HG03025 (cell line): Measurements from ENCODE around the gene PDE6D.

Experiments
- ATAC-seq: cut with Tn5 transposase; IDR thresholded peaks from one replicate; pipeline ENCODE4 v1.9.1; 2021; ENCODE audit warnings: mild to moderate bottlenecking, moderate library complexity; ENCODE audit not compliant: unreplicated experiment, low FRiP score

The PDE6D gene

DNA sequence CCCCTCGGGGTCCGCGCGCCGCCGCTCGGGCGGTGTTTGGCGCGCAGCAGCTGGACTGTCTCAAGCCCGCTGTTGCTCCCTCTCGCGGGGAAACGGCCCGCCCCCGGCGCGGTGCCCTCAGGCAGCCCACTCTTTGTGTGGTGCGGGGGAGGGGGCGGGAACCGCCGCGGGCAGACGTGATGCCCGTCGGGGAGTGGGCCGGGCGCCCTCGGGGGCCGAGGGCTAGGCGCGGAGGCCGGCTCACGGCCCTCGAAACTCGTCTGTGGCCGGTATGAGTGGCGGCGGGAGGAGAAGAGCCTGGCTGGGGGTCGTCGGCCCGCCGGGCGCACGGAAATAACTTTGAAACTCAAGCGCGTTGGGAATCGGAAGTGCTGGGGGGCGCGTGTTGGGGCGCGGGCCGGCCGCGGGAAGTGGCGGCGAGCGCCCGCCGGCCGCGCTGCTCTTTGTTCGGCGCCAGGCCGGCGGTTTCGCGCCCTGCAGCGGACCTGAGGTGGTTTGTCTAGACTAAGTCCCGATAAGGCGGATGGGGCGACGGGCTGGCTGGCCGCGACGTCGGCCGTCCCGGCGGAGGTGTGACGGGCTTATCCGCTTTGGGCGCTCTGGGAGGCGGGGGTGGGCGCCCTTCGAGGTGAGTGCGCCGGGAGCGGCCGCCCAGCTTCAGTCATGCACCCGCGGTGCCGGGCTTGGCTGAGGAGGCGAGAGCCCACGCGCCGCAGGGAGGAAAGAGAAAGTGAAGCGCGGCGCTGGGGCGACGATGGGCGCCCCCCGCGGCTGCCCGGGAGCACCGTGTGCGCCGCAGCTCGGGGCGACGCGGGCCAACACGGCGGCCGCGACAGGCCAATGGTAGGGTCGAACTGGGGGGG, 72.1 kb downstream of the PDE6D start:
- ATAC-seq: no peak

DNA sequence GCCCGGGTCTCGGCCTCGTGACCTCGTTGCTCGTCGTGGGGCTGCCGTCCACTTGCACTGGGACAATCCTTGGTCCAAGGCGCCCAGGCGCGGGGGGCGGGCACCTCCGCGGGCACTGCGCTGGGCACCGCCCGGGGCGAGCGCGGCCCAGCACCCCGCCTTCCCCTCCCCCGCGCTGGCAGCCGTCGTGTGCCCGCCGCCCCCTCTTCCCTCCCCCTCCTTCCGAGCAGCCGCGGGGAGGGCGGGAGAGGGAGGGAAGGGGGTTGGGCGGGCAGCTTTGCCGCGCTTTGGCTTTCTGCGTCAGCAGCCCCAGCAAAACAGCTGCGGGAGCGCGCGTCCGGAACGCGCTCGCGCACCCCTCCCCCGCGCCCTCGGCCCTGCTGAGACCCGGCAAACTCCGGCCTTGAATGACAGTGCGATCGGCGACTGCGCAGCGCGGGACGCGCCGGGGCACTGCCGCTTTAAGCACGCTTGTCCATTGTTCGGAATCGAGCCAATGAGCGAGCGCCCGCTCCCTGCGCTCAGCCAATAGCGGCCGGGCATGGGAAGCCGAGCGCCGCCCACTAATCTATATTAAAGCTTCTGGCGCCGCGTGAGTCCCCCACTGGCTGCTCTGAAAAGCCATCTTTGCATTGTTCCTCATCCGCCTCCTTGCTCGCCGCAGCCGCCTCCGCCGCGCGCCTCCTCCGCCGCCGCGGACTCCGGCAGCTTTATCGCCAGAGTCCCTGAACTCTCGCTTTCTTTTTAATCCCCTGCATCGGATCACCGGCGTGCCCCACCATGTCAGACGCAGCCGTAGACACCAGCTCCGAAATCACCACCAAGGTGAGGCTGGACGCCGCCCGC, 72.9 kb downstream of the PDE6D start, which contains the start of gene PTMA:
TSS of gene PTMA (plus strand) at position 599 of the 846 bp plus-strand sequence. CDS start at position 781, 182 bp downstream.
- peak; percentile 41 for ATAC-seq

DNA sequence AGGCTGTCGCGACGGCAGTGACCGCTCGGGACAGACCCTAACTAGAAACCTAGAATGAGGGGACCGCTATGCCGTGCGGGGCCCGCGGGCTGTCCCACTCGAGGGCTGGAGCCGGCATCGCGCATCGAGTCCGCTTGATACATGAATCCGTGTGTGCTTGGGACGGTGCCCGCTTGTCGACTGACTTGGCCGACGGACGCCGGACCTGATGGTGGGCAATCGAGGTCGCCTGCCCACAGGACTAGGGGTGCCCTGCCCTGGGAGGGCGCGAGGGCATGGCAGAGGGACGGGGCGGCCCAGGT, 73.5 kb downstream of the PDE6D start:
- ATAC-seq: peak; percentile 0

DNA sequence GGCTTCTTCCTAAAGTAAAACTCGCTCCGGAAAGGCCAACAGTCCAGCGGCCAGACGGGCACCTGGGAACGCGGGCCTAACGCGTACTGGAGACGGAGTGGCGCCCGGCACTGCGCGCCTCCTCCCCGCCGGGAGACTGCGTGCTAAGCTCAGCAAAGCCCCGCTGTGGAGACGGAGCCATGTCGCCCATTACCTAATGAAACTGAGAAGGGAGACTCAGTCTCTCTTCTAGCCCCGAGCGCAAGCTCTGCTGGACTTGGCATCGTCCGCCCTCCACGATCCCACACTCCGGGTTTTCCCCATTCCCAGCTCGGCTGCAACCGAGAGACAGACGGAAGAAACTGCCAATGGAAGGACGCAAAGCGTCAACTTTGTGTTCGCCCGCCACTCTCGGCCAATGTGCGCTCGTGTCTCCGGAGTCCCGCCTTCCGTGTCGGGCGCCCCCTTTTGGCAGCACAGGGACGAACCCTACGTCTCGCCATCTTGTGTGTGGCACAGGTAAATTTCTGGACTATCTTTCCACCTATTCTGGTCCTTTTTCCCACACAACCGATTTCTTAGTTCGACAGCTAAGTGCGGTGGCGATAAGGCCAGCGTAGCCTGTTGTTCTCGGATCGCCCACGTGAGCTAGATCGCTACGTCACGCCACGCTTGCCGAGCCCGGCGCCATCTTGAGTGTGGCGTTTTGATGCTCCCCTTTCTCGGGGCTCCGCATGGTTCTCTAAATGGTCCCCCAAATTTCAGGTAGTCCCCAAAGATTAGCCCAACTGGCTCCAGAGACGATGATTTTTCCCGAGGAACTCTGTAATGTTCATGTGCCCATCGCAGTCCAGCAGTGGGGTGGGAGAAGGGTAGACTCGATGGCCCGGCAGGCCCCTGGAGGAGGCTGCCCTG, 74.1 kb downstream of the PDE6D start:
- ATAC-seq: peak; percentile 41

DNA sequence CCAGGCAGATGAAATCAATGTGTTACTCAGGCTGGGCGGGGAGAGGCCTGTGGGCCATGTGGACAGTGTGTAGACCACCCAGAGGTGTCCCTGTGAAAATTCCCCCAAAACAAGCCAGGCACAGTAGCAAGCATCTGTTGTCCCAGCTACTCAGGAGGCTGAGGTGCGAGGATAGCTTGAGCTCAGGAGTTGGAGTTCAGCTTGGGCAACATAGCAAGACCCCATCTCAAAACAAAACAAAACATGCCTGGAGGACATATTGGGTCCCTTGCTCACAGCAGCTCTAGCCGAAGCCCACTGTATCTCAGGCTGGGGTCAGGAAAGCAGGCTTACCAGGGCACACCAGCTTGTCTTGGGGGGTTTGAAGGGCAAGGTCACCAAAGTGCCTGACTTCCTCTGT, 77.1 kb downstream of the PDE6D start:
- ATAC-seq: no peak

DNA sequence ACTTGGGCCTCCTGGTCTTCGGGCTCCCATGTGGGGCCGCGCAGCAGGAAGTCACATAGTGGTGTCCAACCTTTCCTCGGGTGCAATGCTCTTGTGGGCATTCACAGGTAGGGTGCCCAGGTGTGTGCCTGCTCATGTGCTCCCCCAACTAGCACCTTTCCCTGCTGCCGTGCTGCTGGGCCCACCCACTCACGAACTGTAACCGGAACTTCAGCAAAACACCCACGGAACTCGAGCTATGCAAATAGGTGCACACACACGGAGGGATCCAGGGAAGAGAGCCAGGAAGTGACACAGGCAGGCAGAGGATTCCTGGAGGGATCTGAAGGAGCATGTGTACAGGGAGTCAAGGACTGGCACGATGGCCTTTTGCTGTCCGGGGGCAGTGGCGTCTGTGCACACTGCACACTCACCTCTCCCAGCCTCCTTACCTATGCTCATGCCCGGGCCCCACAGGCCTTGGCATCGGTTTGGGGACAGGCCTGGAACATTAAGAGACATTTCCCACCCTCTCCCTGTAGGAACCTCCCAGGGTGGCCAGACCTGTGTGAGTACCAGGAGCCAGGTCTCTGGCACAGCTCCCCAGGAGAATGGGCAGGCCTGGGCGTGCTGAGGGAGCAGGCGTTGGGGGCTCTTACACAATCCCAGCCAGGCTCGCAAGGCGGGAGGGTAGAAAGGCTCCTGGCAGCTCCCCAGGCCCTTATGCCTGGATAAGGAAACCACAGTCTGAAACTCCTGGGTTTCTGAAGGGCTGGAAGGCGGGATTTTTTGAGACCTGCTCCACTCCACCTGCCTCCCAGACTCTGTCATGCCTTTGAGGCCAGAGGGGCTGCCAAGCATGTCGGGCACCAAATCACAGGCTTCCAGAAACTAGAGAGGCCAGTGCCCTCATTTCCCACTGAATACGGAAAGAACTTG, 79.4 kb downstream of the PDE6D start:
- ATAC-seq: no peak

DNA sequence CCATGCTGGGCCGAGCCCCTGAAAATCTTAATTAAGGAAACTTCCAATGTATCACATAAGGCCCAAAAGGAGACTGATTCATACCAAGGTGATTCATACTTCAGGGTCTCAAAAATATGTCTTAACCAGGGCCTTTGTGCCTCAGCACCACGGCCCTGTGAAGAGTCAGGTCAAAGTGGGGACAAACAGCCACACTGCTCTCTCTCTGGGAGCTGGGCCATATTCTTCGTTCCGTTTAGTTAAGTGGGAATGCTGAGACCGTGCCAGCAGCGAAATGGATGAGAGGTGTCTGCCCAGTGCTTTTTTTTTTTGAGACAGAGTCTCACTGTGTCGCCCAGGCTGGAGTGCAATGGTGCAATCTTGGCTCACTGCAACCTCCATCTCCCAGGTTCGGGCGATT, 82.1 kb downstream of the PDE6D start:
- ATAC-seq: no peak

DNA sequence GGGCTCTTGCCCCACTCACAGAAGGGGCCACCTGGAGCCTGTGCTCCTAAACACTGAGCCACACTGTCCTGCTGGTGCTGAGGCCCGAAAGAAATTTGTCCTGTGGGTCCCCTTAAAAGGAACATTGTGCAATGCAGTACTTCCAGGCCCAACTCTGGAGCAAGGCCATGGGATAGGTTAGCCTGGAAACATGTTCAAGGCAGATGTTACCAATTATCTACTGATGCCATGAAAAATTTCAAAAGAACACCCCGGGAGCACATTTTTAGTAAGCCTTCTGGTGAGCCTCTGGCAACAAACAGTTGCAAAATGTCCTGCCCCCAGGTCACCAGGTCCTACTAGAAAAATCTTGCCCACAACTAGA, 85.1 kb downstream of the PDE6D start:
- no peak for ATAC-seq

DNA sequence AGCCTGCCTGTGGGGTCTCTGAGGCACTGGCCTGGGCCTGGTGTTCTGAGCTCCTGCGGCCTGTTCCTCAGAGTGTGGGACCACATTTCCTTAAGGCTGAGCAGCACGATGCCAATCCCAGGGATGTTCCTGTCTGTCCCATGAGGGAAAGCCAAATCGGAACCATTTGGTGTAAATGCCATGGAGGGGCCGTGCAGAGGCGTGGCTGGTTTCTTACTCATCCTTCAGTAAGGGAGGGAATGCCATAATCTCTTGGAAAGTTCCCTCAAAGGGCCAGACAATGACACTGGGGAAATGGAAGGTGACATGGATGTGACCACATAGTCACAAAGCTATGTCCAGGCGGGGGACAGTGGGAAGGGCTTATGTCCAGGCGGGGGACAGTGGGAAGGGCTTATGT, 87.1 kb downstream of the PDE6D start:
- no peak for ATAC-seq

DNA sequence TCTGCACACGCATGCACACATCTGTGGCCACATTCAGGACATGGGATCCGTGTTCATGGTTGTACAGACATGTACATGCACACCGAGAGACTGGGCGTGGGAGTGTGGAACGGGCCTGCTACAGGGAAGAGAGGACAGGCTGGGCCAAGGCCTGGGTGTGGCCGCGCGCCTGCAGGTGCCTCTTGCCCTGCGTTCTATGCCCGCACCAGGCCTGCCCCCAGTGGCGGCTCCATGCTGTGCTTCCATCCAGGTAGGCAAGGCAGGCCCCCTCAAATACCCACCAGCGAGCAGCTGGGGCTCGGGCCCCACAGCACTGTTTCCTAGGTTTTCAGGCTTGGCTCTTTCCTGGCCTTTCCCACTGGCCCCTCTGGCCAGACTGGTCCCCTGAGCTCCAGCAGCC, 88.2 kb downstream of the PDE6D start:
- no peak for ATAC-seq

DNA sequence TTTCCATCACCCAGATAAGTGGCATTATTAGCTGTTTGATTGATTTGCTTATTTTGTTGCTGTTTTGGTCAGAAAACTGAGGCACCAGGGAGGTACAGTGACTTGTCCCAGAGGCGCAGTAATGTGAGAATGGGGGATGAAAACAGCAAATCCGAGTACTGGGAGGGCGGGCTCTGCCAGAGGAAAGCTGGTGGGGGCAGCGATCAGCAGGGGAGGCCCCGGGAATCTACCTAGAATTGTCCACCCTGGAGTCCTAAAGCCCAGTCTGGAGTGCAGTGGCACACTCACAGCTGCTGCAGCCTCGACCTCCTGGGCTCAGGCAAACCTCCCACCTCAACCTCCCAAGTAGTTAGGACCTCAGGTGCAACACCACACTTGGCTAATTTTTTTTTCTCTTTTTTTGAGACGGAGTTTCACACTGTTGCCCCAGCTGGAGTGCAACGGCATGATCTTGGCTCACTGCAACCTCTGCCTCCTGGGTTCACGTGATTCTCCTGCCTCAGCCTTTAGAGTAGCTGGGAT, 89.8 kb downstream of the PDE6D start:
- no peak for ATAC-seq

DNA sequence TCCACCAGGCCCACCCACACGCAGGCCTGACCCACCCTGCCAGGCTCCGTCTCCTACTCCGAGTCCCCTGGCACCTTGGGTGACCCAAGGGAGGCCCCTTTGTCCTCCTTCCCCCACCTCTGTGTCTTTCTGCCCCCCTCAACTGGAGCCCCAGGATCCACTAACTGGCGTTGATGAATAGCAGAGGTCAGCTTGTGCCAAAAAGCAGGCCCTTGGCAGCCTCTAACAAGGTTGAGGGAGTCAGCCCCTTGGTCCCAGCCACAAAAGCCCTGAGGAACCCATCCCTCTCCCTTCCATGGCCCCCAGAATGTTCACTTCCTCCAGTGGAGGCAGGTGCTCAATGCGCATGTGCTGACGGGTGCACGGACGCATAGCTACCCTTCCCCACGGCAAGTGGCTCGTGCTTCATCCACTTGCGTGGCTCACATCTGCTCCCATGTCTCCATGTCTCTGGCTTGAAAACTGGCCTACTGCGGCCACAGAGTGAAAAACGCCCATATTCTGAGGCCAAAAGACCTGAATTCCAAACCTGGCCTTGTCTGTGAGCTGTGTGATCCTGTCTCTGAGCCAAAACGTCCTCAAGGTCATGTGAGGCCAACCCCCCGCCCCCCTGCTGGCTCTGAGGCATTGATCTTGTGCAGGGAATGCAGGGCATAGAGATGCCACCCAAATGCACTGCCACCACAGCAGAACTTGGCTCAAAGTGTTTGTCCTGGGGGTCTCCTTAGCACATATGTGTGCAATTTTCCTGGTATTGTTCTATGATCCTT, 91.8 kb downstream of the PDE6D start:
- ATAC-seq: no peak

DNA sequence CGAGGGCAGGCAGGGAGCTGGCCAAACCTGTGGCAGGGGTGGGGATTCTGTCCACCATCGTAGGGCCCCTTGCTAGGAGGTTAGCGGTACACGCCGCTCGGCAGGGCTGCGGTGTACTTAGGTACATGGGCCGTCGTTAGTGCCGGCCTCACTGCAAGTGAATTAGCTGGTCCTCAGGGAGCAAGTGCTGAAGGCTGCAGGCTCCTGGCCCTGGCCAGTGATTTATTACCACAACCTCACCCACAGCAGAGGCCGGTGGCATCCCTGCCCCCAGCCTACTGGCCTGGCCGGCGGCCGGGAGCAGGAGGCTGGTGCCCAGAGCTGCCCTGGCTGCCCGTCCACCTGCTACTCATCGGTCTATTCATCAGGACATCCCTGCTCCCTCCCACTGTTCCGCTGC, 92.4 kb downstream of the PDE6D start:
- no peak for ATAC-seq

DNA sequence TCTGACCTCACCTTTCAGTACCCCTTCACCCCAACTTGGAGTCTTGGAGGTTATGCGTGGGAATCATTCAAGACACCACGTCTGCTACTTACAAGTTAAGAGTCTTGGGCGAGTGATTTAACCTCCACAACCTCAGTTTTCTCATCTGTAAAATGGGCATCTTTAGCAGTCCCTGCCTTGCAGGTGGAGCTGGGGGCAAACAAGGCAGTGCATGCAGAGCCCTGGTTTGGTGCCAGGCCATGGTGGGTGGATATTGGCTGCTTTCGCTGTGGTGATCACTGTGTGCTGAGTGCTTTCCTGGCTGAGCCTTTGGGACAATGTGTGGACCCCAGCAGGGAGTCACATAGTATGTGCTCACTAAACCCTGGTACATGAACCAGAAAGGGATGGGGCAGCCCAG, 93.1 kb downstream of the PDE6D start:
- no peak for ATAC-seq

DNA sequence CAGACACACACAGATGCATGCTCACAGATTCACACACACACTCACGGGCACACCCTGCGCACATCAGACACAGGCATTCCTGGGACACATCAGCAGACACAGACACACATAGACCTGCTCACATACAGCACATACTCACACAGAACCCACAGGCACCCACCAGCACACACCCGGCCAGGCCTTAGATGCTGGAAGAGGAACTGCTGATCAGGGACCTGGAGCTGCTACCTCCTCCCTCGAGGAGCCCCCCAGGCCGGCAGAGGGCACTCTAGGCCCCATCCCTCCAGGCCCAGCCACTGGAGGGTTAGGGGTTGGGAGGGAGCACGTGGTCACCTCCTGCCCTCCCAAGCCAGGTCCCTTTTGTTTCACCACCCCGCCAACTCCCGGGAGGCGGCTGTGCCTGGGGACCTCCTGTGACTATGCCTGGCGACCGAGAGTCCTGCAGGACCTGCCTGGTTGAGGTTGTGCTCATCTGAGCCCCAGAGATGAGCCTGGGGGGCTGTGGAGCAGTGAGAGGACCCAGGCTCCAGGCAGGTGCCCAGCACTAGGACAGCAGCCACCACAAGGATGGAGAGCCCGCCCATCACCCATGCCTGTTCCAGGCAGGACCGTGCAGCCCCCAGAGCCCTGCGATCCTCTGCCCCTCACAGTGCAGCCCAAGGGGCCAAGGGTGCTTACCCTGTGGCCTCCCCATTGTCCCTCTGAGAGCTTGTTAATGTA, 93.8 kb downstream of the PDE6D start:
- no peak for ATAC-seq

DNA sequence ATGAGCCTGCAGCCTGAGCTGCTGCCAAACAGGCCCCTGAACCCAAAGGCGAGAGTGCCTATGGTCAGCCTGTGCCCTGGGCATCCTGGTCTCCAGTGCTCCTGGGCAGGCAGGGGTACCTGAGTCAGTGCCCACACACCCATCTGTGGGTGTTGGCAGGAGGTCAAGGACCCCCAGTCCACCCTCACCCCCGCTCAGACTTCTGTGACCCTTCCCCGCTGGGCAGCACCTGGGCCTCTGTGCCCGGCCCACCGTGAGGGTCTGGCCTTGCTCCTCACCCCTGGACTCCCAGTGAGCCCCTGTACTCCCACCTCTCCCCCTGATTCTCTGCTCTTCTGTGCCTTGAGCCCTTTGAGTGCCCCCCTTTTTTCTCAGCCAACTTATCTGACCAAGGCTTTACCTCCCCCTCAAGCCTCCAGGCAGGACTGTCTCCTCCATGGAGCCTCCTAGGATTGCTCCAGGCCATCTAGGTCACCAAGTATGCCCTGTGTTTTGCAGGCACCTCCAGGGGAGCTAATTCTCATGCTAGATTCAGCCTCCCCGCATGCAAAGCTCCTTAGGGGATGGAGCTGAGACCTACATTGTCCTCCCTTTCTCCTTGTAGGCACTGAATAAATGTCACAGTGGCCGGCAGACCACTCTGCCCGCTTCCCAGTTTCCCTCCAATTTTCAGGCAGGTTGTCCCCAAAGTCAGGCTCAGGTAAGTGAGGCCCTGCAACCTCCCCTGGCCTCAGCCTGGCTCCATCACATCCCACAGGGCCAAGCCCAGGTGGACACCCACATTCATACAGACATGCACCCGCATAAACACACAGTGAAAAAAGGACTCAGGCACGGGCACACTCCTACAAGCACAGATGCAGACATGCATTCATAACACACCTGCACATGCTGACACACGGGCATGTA, 94.6 kb downstream of the PDE6D start:
- no peak for ATAC-seq
